Caco-2 (cell line): ENCODE measurements around the gene GUCY1A1. TPM values are rescaled to one million over a fixed set of nuclear protein-coding genes. Genes with fewer than 3 reads are reported as not detected.

Source experiments
- BruUV-seq: library from RNA; stranded (reverse); fragments of 400-500 nt; replicated peaks from 2 replicates; lab custom pipeline; 2021; lab: Mats Ljungman, UMichigan
- CTCF ChIA-PET: fragments of 300-600 bp; sonication (Branson Sonifier 250); formaldehyde crosslinking; loops from one replicate; lab custom pipeline; 2022; ENCODE audit warnings: antibody characterized with exemption; lab: Charles Lee
- POLR2A ChIA-PET: fragments of 300-600 bp; sonication (Branson Sonifier 250); formaldehyde crosslinking; loops from one replicate; lab custom pipeline; 2022; ENCODE audit warnings: antibody characterized with exemption; lab: Charles Lee
- DNase-seq, 2 experiments: peaks; one replicate each; pipeline versions ENCODE4 v3.0.0 to v3.0.0-alpha.2; 2020 to 2022
- H3K27me3 ChIP-seq: replicated peaks from 2 replicates; pipeline ENCODE4 v1.6.0; 2011; ENCODE audit warnings: low read length; ENCODE audit not compliant: control insufficient read depth, insufficient read depth
- H3K36me3 ChIP-seq: 2 replicates; pipeline ENCODE4 v1.5.1; 2011; ENCODE audit warnings: low read length; ENCODE audit not compliant: control insufficient read depth, insufficient read depth
- H3K4me1 ChIP-seq: fragments of 250-450 bp; sonication (Bioruptor Pico); 2 replicates; pipeline ENCODE4 v1.5.1; 2020; ENCODE audit warnings: mild to moderate bottlenecking
- H3K4me3 ChIP-seq: 2 replicates; pipeline ENCODE4 v1.5.1; 2011; ENCODE audit warnings: low read depth, mild to moderate bottlenecking, control low read depth, low read length
- H3K9me3 ChIP-seq: fragments of 250-450 bp; sonication (Bioruptor Pico); 2 replicates; pipeline ENCODE4 v1.5.1; 2020; ENCODE audit warnings: mild to moderate bottlenecking, moderate library complexity
- H3K27ac Mint-ChIP-seq: one replicate; pipeline ENCODE4 v1.8.0; 2022; ENCODE audit warnings: mixed read lengths; ENCODE audit not compliant: unreplicated experiment
- H3K27me3 Mint-ChIP-seq: one replicate; pipeline ENCODE4 v1.8.0; 2022; ENCODE audit warnings: mixed read lengths; ENCODE audit not compliant: insufficient read depth, unreplicated experiment
- H3K36me3 Mint-ChIP-seq: one replicate; pipeline ENCODE4 v1.8.0; 2022; ENCODE audit warnings: mild to moderate bottlenecking, mixed read lengths; ENCODE audit not compliant: insufficient read depth, unreplicated experiment
- H3K4me1 Mint-ChIP-seq: one replicate; pipeline ENCODE4 v1.8.0; 2022; ENCODE audit warnings: low read depth, mixed read lengths; ENCODE audit not compliant: unreplicated experiment
- H3K4me3 Mint-ChIP-seq: one replicate; pipeline ENCODE4 v1.8.0; 2022; ENCODE audit warnings: mild to moderate bottlenecking, moderate library complexity, mixed read lengths; ENCODE audit not compliant: unreplicated experiment
- H3K9me3 Mint-ChIP-seq: one replicate; pipeline ENCODE4 v1.8.0; 2022; ENCODE audit warnings: mixed read lengths; ENCODE audit not compliant: unreplicated experiment
- CTCF ChIP-seq, 2 experiments: fragments of 200-600 bp in 1 of 2; IDR thresholded peaks; 1 replicate in 1 of 2; 2 replicates in 1 of 2; pipeline versions ENCODE4 v1.5.1 to v1.8.0; 2011 to 2022; ENCODE audit warnings: antibody characterized with exemption in 1 of 2, control low read depth in 1 of 2, inconsistent platforms in 1 of 2, low read depth in 1 of 2, low read length in 1 of 2, mild to moderate bottlenecking in 1 of 2, moderate library complexity in 1 of 2; ENCODE audit not compliant: insufficient read depth in 1 of 2, severe bottlenecking in 1 of 2, unreplicated experiment in 1 of 2
- intact Hi-C: fragments of 100-400 bp; cut with micrococcal nuclease; formaldehyde crosslinking; loops from one replicate; pipeline ENCODE4 v1.10.0; 2022; ENCODE audit not compliant: unreplicated experiment
- total RNA-seq: library from RNA; stranded (reverse); gene quantifications from 2 replicates; pipeline ENCODE4 v1.2.3, GENCODE V29; 2022

GUCY1A1 gene
- total RNA-seq, 1 experiment from 2014 or later = not detected

GRCh38 chr4:155676430-155676825, 9.8 kb downstream of the GUCY1A1 start:
- no peaks in the 10 kb centered on the region for H3K36me3 ChIP-seq
- Mint-ChIP-seq H3K27me3 (no peaks in the 10 kb centered on the region), H3K36me3 (no peaks in the 10 kb centered on the region), H3K27ac (peak overlapping the region; percentile 61), H3K4me1 (peaks cover 38% of the 10 kb centered on the region), H3K4me3 (no peak overlapping the region), H3K9me3 (peaks cover 18% of the 10 kb centered on the region)
- TF ChIP-seq CTCF (IDR thresholded peaks at IDR 0.05; ENCODE audit: insufficient read depth in 1 of 2, low read depth in 1 of 2, low read length in 1 of 2, severe bottlenecking in 1 of 2, unreplicated experiment in 1 of 2) = no peak
- intact Hi-C loops = loop anchor here (1.0 to 10.0 kb wide), 3 partner anchors 29 to 108 kb away; no protein-coding TSS in a partner anchor
- H3K27me3 ChIP-seq = no peaks in the 10 kb centered on the region
- ChIA-PET POLR2A (no interaction called here), CTCF (no interaction called here)
- H3K4me1 ChIP-seq = peaks cover 40% of the 10 kb centered on the region
- H3K4me3 ChIP-seq = no peak overlapping the region
- BruUV-seq = no TSS peak
- H3K9me3 ChIP-seq = no peaks in the 10 kb centered on the region
- DNase-seq = no peak

GRCh38 chr4:155678011-155678410, 11.4 kb downstream of the GUCY1A1 start:
- Mint-ChIP-seq H3K4me1 (peaks cover 24% of the 10 kb centered on the region), H3K9me3 (peaks cover 6% of the 10 kb centered on the region), H3K27ac (no peak overlapping the region), H3K36me3 (no peaks in the 10 kb centered on the region), H3K4me3 (no peak overlapping the region), H3K27me3 (no peaks in the 10 kb centered on the region)
- no peak overlapping the region for H3K4me3 ChIP-seq
- no peaks in the 10 kb centered on the region for H3K9me3 ChIP-seq
- CTCF ChIA-PET = no interaction called here
- intact Hi-C loops = loop anchor here (10.0 kb wide), 1 partner anchor 107 kb away; no protein-coding TSS in a partner anchor
- peaks cover 24% of the 10 kb centered on the region for H3K4me1 ChIP-seq
- TF ChIP-seq CTCF (IDR thresholded peaks at IDR 0.05; ENCODE audit: insufficient read depth in 1 of 2, low read depth in 1 of 2, low read length in 1 of 2, severe bottlenecking in 1 of 2, unreplicated experiment in 1 of 2) = no peak
- H3K36me3 ChIP-seq = no peaks in the 10 kb centered on the region
- DNase-seq = no peak
- POLR2A ChIA-PET = no interaction called here
- no peaks in the 10 kb centered on the region for H3K27me3 ChIP-seq
- no TSS peak for BruUV-seq

- no peak overlapping the region for H3K4me3 ChIP-seq
- H3K27me3 ChIP-seq = no peaks in the 10 kb centered on the region
- DNase-seq = no peak
- POLR2A ChIA-PET = no interaction called here
- no TSS peak for BruUV-seq
- no peaks in the 10 kb centered on the region for H3K36me3 ChIP-seq
- Mint-ChIP-seq H3K27ac (no peak overlapping the region), H3K9me3 (no peaks in the 10 kb centered on the region), H3K4me1 (peaks cover 17% of the 10 kb centered on the region), H3K4me3 (no peak overlapping the region), H3K27me3 (no peaks in the 10 kb centered on the region), H3K36me3 (no peaks in the 10 kb centered on the region)
- no peak for TF ChIP-seq CTCF (IDR thresholded peaks at IDR 0.05; ENCODE audit: insufficient read depth in 1 of 2, low read depth in 1 of 2, low read length in 1 of 2, severe bottlenecking in 1 of 2, unreplicated experiment in 1 of 2)
- CTCF ChIA-PET = no interaction called here
- intact Hi-C loops = loop anchor here (10.0 kb wide), 1 partner anchor 105 kb away; no protein-coding TSS in a partner anchor
- H3K9me3 ChIP-seq = no peaks in the 10 kb centered on the region
- peaks cover 21% of the 10 kb centered on the region for H3K4me1 ChIP-seq
These were observed 12.7 kb downstream of the GUCY1A1 start for GRCh38 chr4:155679343-155679742.
